Lung (tissue), 12 donors: ENCODE measurements around the gene ATP6V1F. TPM values are rescaled to one million over a fixed set of nuclear protein-coding genes. Genes with fewer than 3 reads are reported as not detected.

Source experiments
- ATAC-seq: fragments of 200-7000 bp; cut with Tn5 transposase; one replicate; pipeline ENCODE4 v1.9.1; 2020; ENCODE audit warnings: moderate number of reproducible peaks; ENCODE audit not compliant: insufficient read depth, low FRiP score
- DNase-seq, 3 donors: peaks; one replicate each; pipeline ENCODE4 v3.0.0-alpha.2; 2013 to 2017
- H3K27ac ChIP-seq, 2 donors: one replicate each; pipeline ENCODE4 v1.5.1; 2013; ENCODE audit warnings: mild to moderate bottlenecking in 2 of 2, moderate library complexity in 2 of 2, control low read depth in 1 of 2, inconsistent platforms in 1 of 2, low read depth in 1 of 2, low read length in 1 of 2
- H3K27me3 ChIP-seq, 3 donors: one replicate each; pipeline ENCODE4 v1.5.1; 2013; ENCODE audit warnings: low read length in 2 of 3; ENCODE audit not compliant: control insufficient read depth in 3 of 3, insufficient read depth in 3 of 3
- H3K36me3 ChIP-seq, 4 donors: one replicate each; pipeline ENCODE4 v1.5.1; 2013; ENCODE audit warnings: low read length in 4 of 4, mild to moderate bottlenecking in 1 of 4, moderate library complexity in 1 of 4; ENCODE audit not compliant: control insufficient read depth in 4 of 4, insufficient read depth in 4 of 4
- H3K4me1 ChIP-seq, 5 donors: one replicate each; pipeline ENCODE4 v1.5.1; 2013; ENCODE audit warnings: low read length in 5 of 5, mild to moderate bottlenecking in 2 of 5, moderate library complexity in 1 of 5; ENCODE audit not compliant: control insufficient read depth in 5 of 5, insufficient read depth in 5 of 5
- H3K4me3 ChIP-seq: one replicate; pipeline ENCODE4 v1.5.1; 2013; ENCODE audit warnings: mild to moderate bottlenecking, control low read depth, moderate library complexity
- H3K9ac ChIP-seq, 2 donors: one replicate each; pipeline ENCODE4 v1.5.1; 2013; ENCODE audit warnings: low read length in 2 of 2, control low read depth in 1 of 2; ENCODE audit not compliant: insufficient read depth in 1 of 2
- H3K9me3 ChIP-seq, 4 donors: one replicate each; pipeline ENCODE4 v1.5.1; 2013; ENCODE audit warnings: low read length in 3 of 4, mild to moderate bottlenecking in 1 of 4, moderate library complexity in 1 of 4; ENCODE audit not compliant: control insufficient read depth in 4 of 4, insufficient read depth in 3 of 4
- WGBS, 2 donors: extraction: QIAGEN DNeasy Blood & Tissue Kit; methylation state at CpG; one replicate each; pipeline ENCODE4 v1.1.7; 2013; 5-methylcytosine and 5-hydroxymethylcytosine counted together
- polyA plus RNA-seq, 2 donors: library from polyadenylated mRNA; stranded (reverse); fragments of 200-250 nt; gene quantifications; one replicate each; pipeline ENCODE4 v1.2.1, GENCODE V29; 2013
- total RNA-seq, 2 donors: library from RNA; depleted of rRNA in 1 of 2; stranded (reverse); fragments of >200 nt in 1 of 2; gene quantifications; one replicate each; pipeline ENCODE4 v1.2.1, GENCODE V29; 2014 to 2021
- TF ChIP-seq, protein P1 (sequence below): IDR thresholded peaks from 2 replicates; pipeline ENCODE4 v1.5.1; 2012; ENCODE audit warnings: mild to moderate bottlenecking; ENCODE audit errors: control extremely low read depth, extremely low read depth
- donor health status: control.
- donor health status: control.
- donor health status: Bipolar disorder and iron deficiency.
- donor health status: healthy.
- donor health status: DM: yes; HTN: yes; CAD: no.

ATP6V1F gene
- total and polyA plus RNA-seq, 4 donors: 43.9 to 383 (median 225) TPM

DNA sequence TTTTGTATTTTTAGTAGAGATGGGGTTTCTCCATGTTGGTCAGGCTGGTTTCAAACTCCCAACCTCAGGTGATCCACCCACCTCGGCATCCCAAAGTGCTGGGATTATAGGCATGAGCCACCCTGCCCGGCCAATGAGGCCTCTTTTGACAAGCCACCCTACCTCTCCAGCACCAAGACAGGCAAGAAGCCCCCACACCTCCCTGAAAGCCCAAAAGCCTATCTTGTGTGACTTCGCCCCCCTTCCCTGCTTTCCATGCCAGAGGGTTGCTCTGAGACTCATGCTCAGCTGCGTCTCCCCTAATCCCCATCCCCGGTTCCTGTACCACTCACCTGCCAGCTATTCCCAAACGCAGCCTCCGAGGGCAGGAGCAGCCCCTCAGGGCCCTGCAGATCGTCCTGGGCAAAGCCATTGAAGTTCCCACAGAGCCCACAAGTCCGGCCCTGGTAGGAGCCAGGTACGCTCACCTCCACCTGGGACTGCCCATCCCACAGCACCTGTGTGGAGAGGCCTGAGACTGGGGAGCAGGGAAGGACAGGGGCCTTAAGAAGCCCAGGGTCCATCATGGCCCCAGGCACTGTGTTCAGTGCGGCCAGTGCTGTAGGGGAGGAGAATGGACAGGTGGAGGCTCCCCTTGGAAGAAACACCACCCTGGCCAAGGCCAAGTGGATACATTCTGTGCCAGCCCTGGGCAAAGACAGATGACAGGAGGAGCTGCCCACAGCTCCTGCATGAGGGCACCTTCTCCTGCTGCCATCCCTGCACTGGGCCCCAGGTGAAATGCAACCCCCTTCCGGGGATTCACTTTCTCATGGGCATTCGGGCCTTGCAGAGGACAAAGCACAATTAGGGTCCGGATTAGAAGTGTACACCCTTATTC, 15.8 kb downstream of the ATP6V1F start:
- no peak overlapping the region for H3K4me3 ChIP-seq
- no peaks in the 10 kb centered on the region for H3K9me3 ChIP-seq
- no peaks in the 10 kb centered on the region for H3K4me1 ChIP-seq
- H3K36me3 ChIP-seq: no peaks in the 10 kb centered on the region
- no peak overlapping the region for H3K27ac ChIP-seq
- H3K27me3 ChIP-seq: no peaks in the 10 kb centered on the region
- ATAC-seq: no peak
- TF ChIP-seq, protein P1, sequence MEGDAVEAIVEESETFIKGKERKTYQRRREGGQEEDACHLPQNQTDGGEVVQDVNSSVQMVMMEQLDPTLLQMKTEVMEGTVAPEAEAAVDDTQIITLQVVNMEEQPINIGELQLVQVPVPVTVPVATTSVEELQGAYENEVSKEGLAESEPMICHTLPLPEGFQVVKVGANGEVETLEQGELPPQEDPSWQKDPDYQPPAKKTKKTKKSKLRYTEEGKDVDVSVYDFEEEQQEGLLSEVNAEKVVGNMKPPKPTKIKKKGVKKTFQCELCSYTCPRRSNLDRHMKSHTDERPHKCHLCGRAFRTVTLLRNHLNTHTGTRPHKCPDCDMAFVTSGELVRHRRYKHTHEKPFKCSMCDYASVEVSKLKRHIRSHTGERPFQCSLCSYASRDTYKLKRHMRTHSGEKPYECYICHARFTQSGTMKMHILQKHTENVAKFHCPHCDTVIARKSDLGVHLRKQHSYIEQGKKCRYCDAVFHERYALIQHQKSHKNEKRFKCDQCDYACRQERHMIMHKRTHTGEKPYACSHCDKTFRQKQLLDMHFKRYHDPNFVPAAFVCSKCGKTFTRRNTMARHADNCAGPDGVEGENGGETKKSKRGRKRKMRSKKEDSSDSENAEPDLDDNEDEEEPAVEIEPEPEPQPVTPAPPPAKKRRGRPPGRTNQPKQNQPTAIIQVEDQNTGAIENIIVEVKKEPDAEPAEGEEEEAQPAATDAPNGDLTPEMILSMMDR: no peak
- no peak overlapping the region for H3K9ac ChIP-seq
- 89 to 92% methylated on average over 14 of the region's 14 CpGs for WGBS, 2 donors
- DNase-seq: no peak

DNA sequence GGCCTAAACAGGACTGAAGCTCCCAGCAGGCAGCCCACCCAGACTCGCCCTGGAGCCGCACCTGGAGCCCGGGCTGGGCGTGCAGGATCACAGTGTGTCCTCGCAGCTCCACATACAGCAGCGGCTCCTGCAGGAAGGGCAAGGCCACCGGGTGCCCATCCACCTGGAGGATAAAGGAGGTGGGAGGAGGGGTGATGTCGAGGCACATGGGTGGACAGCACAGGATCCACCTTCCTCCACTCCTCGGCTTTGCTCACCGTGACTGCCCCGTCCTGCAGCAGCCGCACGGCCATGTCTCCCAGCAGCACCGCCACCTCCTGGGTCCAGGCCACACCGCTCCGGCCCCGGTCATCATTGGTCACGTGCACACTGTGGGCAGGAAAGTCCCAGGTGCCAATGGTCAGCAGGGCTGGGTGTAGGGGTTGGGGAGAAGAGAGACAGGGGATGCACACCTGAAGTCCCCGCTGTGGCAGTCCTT, 16.8 kb downstream of the ATP6V1F start:
- no peaks in the 10 kb centered on the region for H3K27me3 ChIP-seq
- no peak overlapping the region for H3K9ac ChIP-seq
- no peaks in the 10 kb centered on the region for H3K9me3 ChIP-seq
- TF ChIP-seq, protein P1: no peak
- H3K27ac ChIP-seq: no peak overlapping the region
- no peaks in the 10 kb centered on the region for H3K4me1 ChIP-seq
- DNase-seq (no peak), ATAC-seq (no peak)
- H3K4me3 ChIP-seq: no peak overlapping the region
- no peaks in the 10 kb centered on the region for H3K36me3 ChIP-seq
- 84 to 92% methylated on average over 19 of the region's 19 CpGs for WGBS, 2 donors

DNA sequence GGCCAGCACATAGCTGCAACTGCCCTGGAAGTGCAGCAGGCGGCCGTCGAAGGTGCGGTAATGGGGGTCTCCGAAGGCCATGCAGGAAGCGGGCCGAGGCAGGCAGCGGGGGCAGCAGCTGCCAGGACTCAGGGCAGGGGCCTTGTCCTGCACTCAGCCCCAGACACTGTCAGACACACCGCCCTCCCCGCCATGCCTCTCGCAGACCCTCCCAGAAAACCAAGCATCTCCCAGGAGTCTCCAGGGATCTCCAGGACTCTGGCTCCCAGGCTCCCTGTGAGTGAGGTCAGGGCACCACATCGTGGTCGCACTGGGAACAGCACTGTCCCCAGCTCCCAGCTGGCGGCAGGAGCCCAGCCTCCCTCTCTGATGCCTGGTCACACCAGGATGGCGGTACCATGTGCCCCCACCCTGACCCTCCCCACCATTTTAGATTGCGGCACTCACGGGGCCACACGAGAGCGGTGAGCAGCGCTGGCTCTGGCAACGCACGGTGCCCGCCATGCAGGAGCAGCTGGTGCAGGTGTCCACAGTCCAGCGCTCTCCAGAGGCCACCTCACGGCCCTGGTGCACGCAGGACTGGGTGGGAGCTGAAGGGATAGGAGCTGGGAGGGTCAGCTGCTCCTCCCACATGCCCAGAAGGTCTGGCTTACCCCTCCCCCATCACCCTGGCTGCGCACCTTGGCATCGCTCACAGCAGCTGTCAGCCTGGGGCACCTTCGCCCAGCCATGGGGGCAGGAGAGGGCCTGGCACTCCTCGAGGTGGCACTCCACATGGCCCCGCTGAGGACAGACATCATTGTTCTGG, 17.5 kb downstream of the ATP6V1F start:
- no peak overlapping the region for H3K27ac ChIP-seq
- H3K9ac ChIP-seq: no peak overlapping the region
- H3K4me3 ChIP-seq: no peak overlapping the region
- DNase-seq (peak; percentile 67 to 71 (median 70)), ATAC-seq (peak; percentile 60)
- no peaks in the 10 kb centered on the region for H3K27me3 ChIP-seq
- H3K4me1 ChIP-seq: no peaks in the 10 kb centered on the region
- WGBS, 2 donors: 49 to 53% methylated on average over 30 to 31 of the region's 31 CpGs
- TF ChIP-seq, protein P1: peak; percentile 58
- H3K36me3 ChIP-seq: no peaks in the 10 kb centered on the region
- H3K9me3 ChIP-seq: no peaks in the 10 kb centered on the region
